Measurements from ENCODE around the gene GSTM3. TPM values are rescaled to one million over a fixed set of nuclear protein-coding genes. Genes with fewer than 3 reads are reported as not detected.
A peak's percentile ranks its signal among the peaks of the same experiment; 100 is the strongest.

GSTM3 gene
- polyA plus RNA-seq, 6 donors from 2014 or later = 0.14 to 8.0 (median 2.1) TPM; not detected in 1

DNA sequence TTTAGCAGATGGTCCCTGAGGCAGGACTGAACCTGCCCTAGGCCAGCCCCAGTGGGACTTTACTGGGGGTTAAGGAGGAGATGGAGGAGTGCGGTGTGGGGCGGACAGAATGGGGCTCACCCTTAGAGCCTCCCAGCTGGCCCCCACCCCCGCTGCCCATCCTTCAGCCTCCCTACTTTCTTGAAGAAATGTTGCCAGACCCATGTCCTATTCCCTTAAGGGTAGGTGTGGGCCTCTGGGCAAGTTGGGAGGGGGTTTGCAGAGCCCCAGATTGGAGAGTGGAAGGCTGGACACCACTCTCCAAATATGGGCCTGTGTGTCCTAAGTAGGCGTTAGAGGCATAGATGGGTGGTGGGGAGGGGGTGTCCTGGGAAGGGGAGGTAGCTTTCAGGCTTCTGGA is 42.1 kb upstream of the GSTM3 start:
- peaks cover 0 to 8% of the 10 kb centered on the region in 2 donors for H3K36me3 Mint-ChIP-seq
- H3K27ac Mint-ChIP-seq = no peak overlapping the region
- H3K4me1 Mint-ChIP-seq = no peaks in the 10 kb centered on the region
- no peak for ATAC-seq (ENCODE audit: low read depth in 2 of 2)
- DNase-seq = no peak
- H3K4me3 Mint-ChIP-seq = no peak overlapping the region
- peaks cover 0 to 13% (median 0%) of the 10 kb centered on the region in 7 donors for H3K9me3 Mint-ChIP-seq
- H3K27me3 Mint-ChIP-seq = peaks cover 0 to 5% (median 0%) of the 10 kb centered on the region in 3 donors

DNA sequence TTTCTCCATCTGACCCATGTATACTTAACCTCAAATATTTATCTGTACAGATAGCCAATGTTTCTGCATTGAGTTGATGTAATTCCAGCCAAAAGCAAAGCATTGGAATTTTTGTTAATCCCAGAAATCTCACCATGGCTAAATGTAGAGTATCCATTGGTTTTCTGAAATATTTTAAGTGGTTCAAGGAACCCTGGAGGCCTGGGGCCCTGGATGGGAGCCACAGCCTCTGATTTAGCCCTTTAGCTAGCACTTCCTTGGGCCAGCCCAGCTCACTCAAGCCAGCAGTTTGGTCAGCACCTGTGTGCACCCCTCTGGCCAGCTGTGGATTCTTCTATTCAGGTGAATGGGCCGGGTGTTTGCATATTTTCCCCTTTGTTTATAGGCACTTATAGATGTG is 41.7 kb upstream of the GSTM3 start:
- H3K27me3 Mint-ChIP-seq = peaks cover 0 to 5% (median 0%) of the 10 kb centered on the region in 3 donors
- no peaks in the 10 kb centered on the region for H3K4me1 Mint-ChIP-seq
- ATAC-seq (ENCODE audit: low read depth in 2 of 2) (no peak), DNase-seq (no peak)
- peak overlapping the region in 2 of 6 donors; percentile 9 to 30 for H3K27ac Mint-ChIP-seq
- H3K4me3 Mint-ChIP-seq = no peak overlapping the region
- H3K36me3 Mint-ChIP-seq = peaks cover 0 to 8% of the 10 kb centered on the region in 2 donors
- H3K9me3 Mint-ChIP-seq = peaks cover 0 to 13% (median 0%) of the 10 kb centered on the region in 7 donors

DNA sequence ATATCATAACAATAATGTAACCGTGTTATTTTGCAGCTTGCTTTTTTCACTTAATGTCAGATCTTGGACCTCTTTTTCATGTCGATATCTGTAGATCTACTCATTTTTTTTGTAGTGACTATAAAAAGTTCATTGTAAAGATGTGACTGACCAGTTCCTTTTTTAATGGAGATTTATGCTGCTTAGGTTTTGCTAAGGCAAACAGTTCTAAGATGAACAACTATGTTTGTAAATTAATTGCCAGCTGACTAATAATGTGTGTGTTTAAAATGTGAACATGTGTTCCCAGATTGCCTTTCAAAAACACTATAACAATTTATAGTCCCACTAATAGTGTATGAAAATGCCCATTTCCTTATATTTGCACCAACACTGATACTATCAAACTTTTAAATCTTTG is 41.0 kb upstream of the GSTM3 start:
- Mint-ChIP-seq H3K9me3 (peaks cover 0 to 13% (median 0%) of the 10 kb centered on the region in 7 donors), H3K4me1 (peaks cover 0 to 2% (median 0%) of the 10 kb centered on the region in 3 donors), H3K27me3 (peaks cover 0 to 5% (median 0%) of the 10 kb centered on the region in 3 donors), H3K4me3 (no peak overlapping the region), H3K27ac (no peak overlapping the region), H3K36me3 (peaks cover 0 to 8% of the 10 kb centered on the region in 2 donors)
- no peak for DNase-seq
- ATAC-seq (ENCODE audit: low read depth in 2 of 2) = no peak

DNA sequence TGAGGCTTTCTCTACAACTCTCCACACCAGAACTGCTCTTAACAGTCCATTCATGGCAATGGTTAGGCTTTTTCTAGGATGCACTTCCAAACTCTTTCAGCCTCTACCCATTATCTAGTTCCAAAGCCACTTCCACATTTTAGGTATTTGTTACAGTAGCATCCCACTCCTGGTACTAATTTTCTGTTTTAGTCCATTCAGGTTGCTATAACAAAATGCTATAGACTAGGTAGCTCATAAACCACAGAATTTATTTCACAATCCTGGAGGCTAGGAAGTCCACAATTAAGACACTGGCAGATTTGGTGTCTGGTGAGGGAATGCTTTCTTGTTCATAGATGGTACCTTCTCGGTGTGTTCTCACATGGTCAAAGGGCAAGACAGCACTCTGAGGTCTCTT is 40.1 kb upstream of the GSTM3 start:
- no peak overlapping the region for H3K4me3 Mint-ChIP-seq
- peaks cover 0 to 13% (median 0%) of the 10 kb centered on the region in 7 donors for H3K9me3 Mint-ChIP-seq
- H3K36me3 Mint-ChIP-seq = peaks cover 0 to 8% of the 10 kb centered on the region in 2 donors
- DNase-seq = no peak
- peaks cover 0 to 6% (median 3%) of the 10 kb centered on the region in 3 donors for H3K4me1 Mint-ChIP-seq
- peaks cover 0 to 5% (median under 1%) of the 10 kb centered on the region in 3 donors for H3K27me3 Mint-ChIP-seq
- no peak for ATAC-seq (ENCODE audit: low read depth in 2 of 2)
- H3K27ac Mint-ChIP-seq = no peak overlapping the region

DNA sequence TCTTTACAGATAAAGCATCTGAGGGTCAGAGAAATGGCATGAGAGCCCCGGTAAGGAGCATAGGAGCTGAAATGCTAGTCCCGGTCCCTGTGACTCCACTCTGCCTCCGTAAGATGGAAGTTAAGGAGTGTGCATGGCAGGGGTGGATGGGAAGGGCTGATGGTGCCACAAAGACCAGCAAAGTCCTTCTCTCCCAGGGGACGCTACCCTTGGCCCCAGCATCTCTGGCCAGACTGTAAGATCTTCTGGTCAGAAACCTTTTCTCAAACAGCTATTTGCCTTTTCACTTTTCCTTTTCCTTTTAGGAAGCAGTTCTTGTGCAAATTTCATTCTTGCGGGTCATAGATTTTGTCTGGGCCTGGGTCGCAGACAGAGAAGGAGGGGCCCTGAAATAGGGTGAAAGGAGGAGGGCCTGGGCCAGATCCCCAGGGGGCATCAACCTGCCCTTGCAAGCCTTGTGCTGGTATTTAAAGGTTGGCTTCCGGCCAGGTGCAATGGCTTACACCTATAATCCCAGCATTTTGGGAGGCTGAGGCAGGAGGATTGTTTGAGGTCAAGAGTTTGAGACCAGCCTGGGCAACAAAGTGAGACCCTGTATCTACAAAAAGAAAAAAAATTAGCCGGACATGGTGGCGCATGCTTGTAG is 37.3 kb upstream of the GSTM3 start:
- Mint-ChIP-seq H3K9me3 (peaks cover 0 to 13% (median 0%) of the 10 kb centered on the region in 7 donors), H3K27me3 (peaks cover 6 to 21% (median 15%) of the 10 kb centered on the region in 3 donors), H3K4me1 (peaks cover 0 to 10% (median 9%) of the 10 kb centered on the region in 3 donors), H3K36me3 (peaks cover 0 to 8% of the 10 kb centered on the region in 2 donors), H3K27ac (no peak overlapping the region), H3K4me3 (no peak overlapping the region)
- ATAC-seq (ENCODE audit: low read depth in 2 of 2) = no peak
- no peak for DNase-seq

DNA sequence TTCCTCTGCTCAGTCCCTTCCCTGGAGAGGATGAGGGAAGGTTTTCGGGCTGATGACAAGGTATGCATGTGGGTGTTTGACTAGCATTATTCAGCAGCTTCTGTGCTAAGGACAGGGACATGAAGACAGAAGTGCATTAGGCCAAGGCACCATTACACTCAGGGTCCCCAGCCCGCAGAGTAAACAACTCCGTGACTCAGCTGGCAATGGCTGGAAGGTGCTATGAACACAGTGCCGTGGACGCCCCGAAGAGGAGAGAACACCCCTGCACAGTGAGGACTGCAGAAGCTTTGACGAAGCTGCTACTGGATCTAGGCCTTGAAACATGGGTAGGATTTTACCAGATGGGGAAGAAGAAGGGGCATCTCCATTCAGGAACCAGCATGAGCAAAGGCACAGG is 36.6 kb upstream of the GSTM3 start:
- H3K9me3 Mint-ChIP-seq = peaks cover 0 to 13% (median 0%) of the 10 kb centered on the region in 7 donors
- H3K27me3 Mint-ChIP-seq = peaks cover 6 to 21% (median 15%) of the 10 kb centered on the region in 3 donors
- no peak for ATAC-seq (ENCODE audit: low read depth in 2 of 2)
- DNase-seq = no peak
- peaks cover 0 to 10% (median 9%) of the 10 kb centered on the region in 3 donors for H3K4me1 Mint-ChIP-seq
- no peak overlapping the region for H3K4me3 Mint-ChIP-seq
- H3K36me3 Mint-ChIP-seq = peaks cover 0 to 8% of the 10 kb centered on the region in 2 donors
- no peak overlapping the region for H3K27ac Mint-ChIP-seq

DNA sequence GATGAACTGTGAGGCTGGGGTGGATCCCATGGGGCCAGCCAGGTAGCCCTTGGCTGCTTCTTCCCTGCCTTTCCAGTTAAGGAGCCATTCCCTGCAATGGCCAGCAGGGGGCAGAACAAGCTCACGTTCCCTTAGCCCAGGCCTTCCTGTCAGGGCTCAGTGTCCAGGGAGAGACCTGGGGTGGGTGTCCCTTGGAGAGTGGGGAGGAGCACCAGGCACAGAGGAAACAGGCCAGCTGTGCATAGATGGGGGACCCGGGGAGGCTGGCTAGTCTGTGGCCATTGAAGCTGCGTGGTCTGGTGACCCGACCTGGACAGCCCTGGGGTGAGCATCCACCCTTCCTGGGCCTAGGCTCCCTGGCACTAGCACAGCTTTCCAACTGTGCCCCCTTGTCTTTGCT is 36.1 kb upstream of the GSTM3 start:
- DNase-seq (peak; percentile 71), ATAC-seq (ENCODE audit: low read depth in 2 of 2) (peak; percentile 74 to 77)
- Mint-ChIP-seq H3K36me3 (peaks cover 0 to 8% of the 10 kb centered on the region in 2 donors), H3K9me3 (peaks cover 0 to 13% (median 0%) of the 10 kb centered on the region in 7 donors), H3K4me3 (no peak overlapping the region), H3K27ac (peak overlapping the region in 3 of 6 donors; percentile 8 to 82 (median 24)), H3K27me3 (peaks cover 6 to 21% (median 15%) of the 10 kb centered on the region in 3 donors), H3K4me1 (peaks cover 0 to 10% (median 9%) of the 10 kb centered on the region in 3 donors)

DNA sequence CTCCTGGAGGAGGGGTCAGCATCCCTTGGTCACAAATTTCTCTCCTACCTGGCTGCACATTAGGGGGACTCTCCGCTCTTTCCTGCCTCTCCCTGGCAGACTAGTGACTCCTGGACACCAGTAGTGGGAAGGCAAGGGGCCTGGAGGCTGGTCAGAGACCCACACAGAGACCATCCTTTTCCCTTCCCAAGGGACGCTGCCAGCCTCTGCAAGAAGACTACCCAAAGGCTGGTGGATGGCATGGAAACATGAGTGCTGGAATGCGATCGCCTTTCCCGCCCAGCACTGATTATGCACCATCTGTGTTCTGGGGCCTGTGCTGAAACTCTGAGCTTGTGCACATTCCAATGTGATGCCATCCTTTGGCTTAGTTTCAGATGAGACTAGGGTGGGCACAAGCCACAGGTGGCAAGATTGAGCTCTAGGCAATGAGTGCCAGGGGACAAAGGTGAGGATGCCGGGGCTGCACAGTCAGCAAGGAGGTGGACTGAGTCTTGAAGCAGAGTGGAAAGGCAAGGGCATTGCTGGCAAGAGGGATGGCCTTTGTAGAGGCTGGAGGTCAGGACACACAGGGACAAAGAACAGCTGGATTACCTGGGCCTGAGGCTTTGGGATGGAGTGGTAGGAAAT is 35.5 kb upstream of the GSTM3 start:
- no peak overlapping the region for H3K4me3 Mint-ChIP-seq
- peaks cover 0 to 10% (median 9%) of the 10 kb centered on the region in 3 donors for H3K4me1 Mint-ChIP-seq
- peaks cover 6 to 21% (median 15%) of the 10 kb centered on the region in 3 donors for H3K27me3 Mint-ChIP-seq
- H3K36me3 Mint-ChIP-seq = peaks cover 0 to 8% of the 10 kb centered on the region in 2 donors
- DNase-seq = no peak
- H3K27ac Mint-ChIP-seq = peak overlapping the region in 2 of 6 donors; percentile 24 to 49
- ATAC-seq (ENCODE audit: low read depth in 2 of 2) = no peak
- H3K9me3 Mint-ChIP-seq = peaks cover 0 to 10% (median 0%) of the 10 kb centered on the region in 7 donors

DNA sequence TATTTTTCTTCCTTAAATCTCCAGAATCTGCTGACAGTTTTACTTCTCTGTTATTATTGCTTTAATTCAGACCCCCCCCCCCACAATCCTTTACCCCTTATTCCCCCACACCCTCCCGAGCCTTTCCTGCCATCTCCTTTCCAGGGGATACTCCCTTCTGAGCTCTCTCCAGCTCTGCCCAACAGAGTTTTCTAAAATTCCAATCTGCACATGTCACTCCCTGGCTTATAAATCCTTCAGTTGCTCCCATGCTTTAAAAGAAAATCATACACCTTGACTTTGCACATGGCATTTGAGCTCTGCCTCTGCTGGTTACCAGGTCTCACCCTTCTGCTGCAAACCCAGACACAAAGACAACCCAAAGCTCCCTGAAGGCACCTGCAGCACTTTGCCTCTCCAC is 34.6 kb upstream of the GSTM3 start:
- Mint-ChIP-seq H3K27me3 (peaks cover 6 to 21% (median 15%) of the 10 kb centered on the region in 3 donors), H3K27ac (peak overlapping the region in 1 of 6 donors; percentile 53), H3K4me1 (peaks cover 0 to 10% (median 9%) of the 10 kb centered on the region in 3 donors), H3K36me3 (peaks cover 0 to 1% of the 10 kb centered on the region in 2 donors), H3K9me3 (peaks cover 0 to 1% (median 0%) of the 10 kb centered on the region in 7 donors), H3K4me3 (no peak overlapping the region)
- no peak for ATAC-seq (ENCODE audit: low read depth in 2 of 2)
- no peak for DNase-seq

DNA sequence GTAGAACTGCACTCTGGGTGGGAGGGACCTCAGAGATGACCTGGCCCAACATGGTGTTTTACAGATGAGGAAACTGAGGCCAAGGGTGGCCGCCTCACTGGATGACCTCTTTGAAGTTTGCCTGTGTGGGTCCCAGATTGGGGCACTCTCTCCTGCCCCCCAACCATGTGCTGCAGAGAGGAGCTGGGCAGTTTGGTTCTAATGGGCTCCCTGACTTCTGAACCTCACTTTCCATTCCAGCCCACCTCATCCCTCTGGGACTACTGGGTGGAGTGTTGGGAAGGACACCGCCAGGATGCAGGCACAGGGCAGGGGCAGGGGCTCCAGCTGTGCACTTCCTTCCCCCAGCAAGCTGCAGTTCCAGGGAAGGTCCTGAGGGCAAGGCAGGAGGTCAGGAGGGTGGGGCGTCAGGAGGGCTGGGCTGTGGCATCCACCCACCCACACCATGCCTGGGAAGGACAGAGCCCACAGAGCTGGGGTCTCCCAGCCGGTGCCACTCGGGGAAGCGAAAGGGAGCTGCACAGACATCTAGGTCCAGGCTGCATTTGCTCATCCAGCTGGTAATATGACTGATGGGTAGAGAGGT is 33.2 kb upstream of the GSTM3 start:
- ATAC-seq (ENCODE audit: low read depth in 2 of 2) (no peak), DNase-seq (no peak)
- Mint-ChIP-seq H3K4me3 (no peak overlapping the region), H3K27me3 (peaks cover 6 to 29% (median 15%) of the 10 kb centered on the region in 3 donors), H3K36me3 (no peaks in the 10 kb centered on the region), H3K9me3 (no peaks in the 10 kb centered on the region), H3K4me1 (peaks cover 0 to 10% (median 9%) of the 10 kb centered on the region in 3 donors), H3K27ac (no peak overlapping the region)

DNA sequence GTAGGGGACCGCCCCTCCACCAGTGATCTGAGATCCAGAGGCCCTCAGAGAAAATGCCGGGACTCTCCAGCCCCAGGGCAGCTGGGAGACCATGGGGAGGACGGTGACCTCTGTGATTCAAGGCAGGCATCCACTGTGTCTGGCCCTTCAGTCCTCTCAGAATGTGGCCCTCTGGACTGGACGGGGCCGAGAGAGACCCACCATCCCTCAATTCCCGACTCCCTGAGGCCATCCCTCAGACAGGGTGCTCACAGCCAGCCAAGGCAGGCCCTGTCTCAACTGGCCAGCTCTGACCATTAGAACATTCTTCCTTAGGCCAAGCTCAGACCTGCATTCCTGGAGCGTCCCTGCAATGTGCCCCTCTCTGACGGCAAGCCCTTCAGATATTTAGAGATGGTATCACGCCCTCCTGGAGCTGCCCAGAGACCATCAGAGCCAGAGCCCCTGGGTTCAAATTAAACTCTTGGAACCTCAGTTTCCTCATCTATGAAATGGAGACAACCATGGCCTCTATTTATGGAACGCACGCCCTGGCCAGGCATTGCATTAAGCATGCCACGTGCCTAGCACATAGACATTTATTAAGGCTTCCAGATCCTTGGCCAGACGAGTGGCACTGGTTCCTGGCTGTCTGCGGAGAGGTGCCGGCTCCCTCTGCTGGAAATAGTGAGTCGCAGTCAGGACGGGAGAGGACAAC is 32.5 kb upstream of the GSTM3 start:
- Mint-ChIP-seq H3K27ac (peak overlapping the region in 1 of 6 donors; percentile 37), H3K4me1 (peaks cover 0 to 10% (median 9%) of the 10 kb centered on the region in 3 donors), H3K4me3 (peak overlapping the region in 1 of 8 donors; percentile 48), H3K36me3 (no peaks in the 10 kb centered on the region), H3K9me3 (no peaks in the 10 kb centered on the region), H3K27me3 (peaks cover 6 to 31% (median 15%) of the 10 kb centered on the region in 3 donors)
- peak; percentile 60 for DNase-seq
- ATAC-seq (ENCODE audit: low read depth in 2 of 2) = peak; percentile 87 to 89

DNA sequence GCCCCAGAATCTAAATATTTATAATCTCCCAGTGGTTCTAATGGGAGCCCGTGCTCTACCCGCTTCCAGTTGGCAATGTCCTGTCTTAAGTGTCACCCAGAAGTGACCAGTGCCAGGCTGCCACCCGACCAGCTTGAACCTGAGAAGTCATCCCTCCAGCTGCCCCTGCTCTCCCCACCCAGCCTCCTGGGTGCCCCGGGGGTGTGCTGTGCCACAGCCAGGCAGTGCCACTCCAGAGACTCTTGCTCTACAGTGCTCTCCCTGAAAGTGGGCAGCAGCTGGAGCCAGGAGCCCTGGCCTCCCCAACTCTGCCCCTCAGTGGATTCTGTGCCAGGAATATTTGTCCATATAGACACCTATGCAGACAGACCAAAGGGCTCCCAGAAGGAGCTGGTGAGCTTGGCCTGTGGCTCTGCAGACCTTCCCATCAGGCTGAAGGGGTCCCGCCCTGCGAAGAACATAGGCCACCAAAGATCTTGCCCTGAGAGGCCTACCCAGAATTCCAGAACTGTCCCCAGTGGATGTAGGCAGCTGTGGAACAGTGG is 31.9 kb upstream of the GSTM3 start:
- H3K36me3 Mint-ChIP-seq = no peaks in the 10 kb centered on the region
- peaks cover 6 to 31% (median 15%) of the 10 kb centered on the region in 3 donors for H3K27me3 Mint-ChIP-seq
- no peaks in the 10 kb centered on the region for H3K9me3 Mint-ChIP-seq
- H3K4me3 Mint-ChIP-seq = no peak overlapping the region
- DNase-seq (no peak), ATAC-seq (ENCODE audit: low read depth in 2 of 2) (no peak)
- H3K27ac Mint-ChIP-seq = no peak overlapping the region
- H3K4me1 Mint-ChIP-seq = peaks cover 0 to 10% (median 9%) of the 10 kb centered on the region in 3 donors
